Left lung (tissue), 10 donors: ENCODE results near the gene LRP11. TPM values are rescaled to one million over a fixed set of nuclear protein-coding genes. Genes with fewer than 3 reads are reported as not detected.

Experiments used
- ATAC-seq: fragments of 200-7000 bp; cut with Tn5 transposase; one replicate; pipeline ENCODE4 v1.9.1; 2020; ENCODE audit warnings: moderate library complexity
- DNase-seq, 4 donors: peaks; one replicate each; pipeline ENCODE4 v3.0.0-alpha.2; 2013 to 2020
- H3K27ac ChIP-seq, 2 donors: fragments of 200-600 bp; sonication (generic) in 1 of 2; one replicate each; pipeline versions ENCODE4 v1.5.0 to v1.8.0; 2020 to 2021
- H3K27me3 ChIP-seq, 2 donors: fragments of 200-600 bp; sonication (generic) in 1 of 2; one replicate each; pipeline versions ENCODE4 v1.5.0 to v1.8.0; 2020 to 2021
- H3K36me3 ChIP-seq, 2 donors: fragments of 200-600 bp; sonication (generic) in 1 of 2; one replicate each; pipeline versions ENCODE4 v1.5.0 to v1.8.0; 2020 to 2021
- H3K4me1 ChIP-seq, 2 donors: fragments of 200-600 bp; one replicate each; pipeline ENCODE4 v1.8.0; 2021
- H3K4me3 ChIP-seq, 2 donors: fragments of 200-600 bp; sonication (generic) in 1 of 2; one replicate each; pipeline versions ENCODE4 v1.5.0 to v1.8.0; 2020 to 2021; ENCODE audit warnings: mild to moderate bottlenecking in 1 of 2
- H3K9me3 ChIP-seq, 2 donors: fragments of 200-600 bp; sonication (generic) in 1 of 2; one replicate each; pipeline versions ENCODE4 v1.5.0 to v1.8.0; 2020 to 2021
- intact Hi-C, 2 donors: fragments of 100-400 bp; cut with DNase I; formaldehyde crosslinking; loops; one replicate each; pipeline versions ENCODE4 v1.11.2 to v1.14.2; 2022
- polyA plus RNA-seq, 6 donors: library from polyadenylated mRNA; unstranded; fragments of 120-200 nt; gene quantifications; one replicate each; pipeline ENCODE4 v1.2.1, GENCODE V29; 2013; ENCODE audit not compliant: insufficient read length in 6 of 6
- total RNA-seq, 2 donors: library from RNA; stranded (reverse); fragmentation: NEBNext Ultra II Directional; extraction: Animal tissue kit (Norgen Biotek cat#: 25700); gene quantifications; one replicate each; pipeline ENCODE4 v1.2.1, GENCODE V29; 2021
- TF ChIP-seq, protein P1 (sequence below), 2 donors: fragments of 200-600 bp; sonication (generic) in 1 of 2; IDR thresholded peaks; one replicate each; pipeline versions ENCODE4 v1.5.0 to v1.8.0; 2021; ENCODE audit warnings: antibody characterized with exemption in 2 of 2
- donor health status: DM: no; HTN: yes; CAD: no.
- donor health status: DM: no; HTN: no; CAD: no.

LRP11 gene
- total and polyA plus RNA-seq, 8 donors: 30.1 to 42.6 (median 36.4) TPM

DNA sequence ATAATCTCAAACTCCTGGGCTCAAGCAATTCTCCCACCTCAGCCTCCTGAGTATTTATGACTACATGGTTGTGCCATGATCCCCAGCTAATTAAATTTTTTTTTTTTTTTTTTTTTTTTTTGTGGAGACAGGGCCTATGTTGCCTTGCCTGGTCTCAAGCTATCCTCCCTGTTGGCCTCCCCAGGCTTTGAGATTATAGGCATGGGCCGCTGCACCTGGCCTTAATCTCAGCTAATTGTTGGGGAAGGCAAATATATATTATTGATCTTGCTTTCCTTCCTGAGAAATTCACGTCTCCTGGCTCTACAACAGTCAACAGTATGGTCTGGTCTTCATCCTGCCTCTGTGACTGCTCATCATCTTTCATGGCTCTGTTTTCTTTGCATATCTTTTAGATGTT is 94.5 kb downstream of the LRP11 start:
- intact Hi-C loops: no loop called here
- H3K4me3 ChIP-seq: no peak overlapping the region
- no peaks in the 10 kb centered on the region for H3K27me3 ChIP-seq
- ATAC-seq (no peak), DNase-seq (no peak)
- H3K4me1 ChIP-seq: peaks cover 5 to 11% of the 10 kb centered on the region in 2 donors
- TF ChIP-seq, protein P1, sequence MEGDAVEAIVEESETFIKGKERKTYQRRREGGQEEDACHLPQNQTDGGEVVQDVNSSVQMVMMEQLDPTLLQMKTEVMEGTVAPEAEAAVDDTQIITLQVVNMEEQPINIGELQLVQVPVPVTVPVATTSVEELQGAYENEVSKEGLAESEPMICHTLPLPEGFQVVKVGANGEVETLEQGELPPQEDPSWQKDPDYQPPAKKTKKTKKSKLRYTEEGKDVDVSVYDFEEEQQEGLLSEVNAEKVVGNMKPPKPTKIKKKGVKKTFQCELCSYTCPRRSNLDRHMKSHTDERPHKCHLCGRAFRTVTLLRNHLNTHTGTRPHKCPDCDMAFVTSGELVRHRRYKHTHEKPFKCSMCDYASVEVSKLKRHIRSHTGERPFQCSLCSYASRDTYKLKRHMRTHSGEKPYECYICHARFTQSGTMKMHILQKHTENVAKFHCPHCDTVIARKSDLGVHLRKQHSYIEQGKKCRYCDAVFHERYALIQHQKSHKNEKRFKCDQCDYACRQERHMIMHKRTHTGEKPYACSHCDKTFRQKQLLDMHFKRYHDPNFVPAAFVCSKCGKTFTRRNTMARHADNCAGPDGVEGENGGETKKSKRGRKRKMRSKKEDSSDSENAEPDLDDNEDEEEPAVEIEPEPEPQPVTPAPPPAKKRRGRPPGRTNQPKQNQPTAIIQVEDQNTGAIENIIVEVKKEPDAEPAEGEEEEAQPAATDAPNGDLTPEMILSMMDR (IDR thresholded peaks at IDR 0.05): no peak
- no peaks in the 10 kb centered on the region for H3K9me3 ChIP-seq
- peaks cover 0 to 63% of the 10 kb centered on the region in 2 donors for H3K36me3 ChIP-seq
- H3K27ac ChIP-seq: no peak overlapping the region

Other genes starting within 250 kb of the LRP11 start
- gene KATNA1, start 215.6 kb downstream of the LRP11 start, total RNA-seq: 10 to 100 TPM; 11.6 to 13.7 TPM
- gene KATNA1, start 215.6 kb downstream of the LRP11 start, polyA plus RNA-seq: 10 to 100 TPM; 30.0 to 35.3 (median 33.0) TPM
- gene LATS1, start 146.3 kb downstream of the LRP11 start, total RNA-seq: 10 to 100 TPM; 25.6 to 29.2 TPM
- 10 to 100 TPM; 32.2 to 34.1 (median 33.1) TPM for gene LATS1, start 146.3 kb downstream of the LRP11 start, polyA plus RNA-seq
- 10 to 100 TPM; 28.7 to 33.8 TPM for gene NUP43, start 117.8 kb downstream of the LRP11 start, total RNA-seq
- 10 to 100 TPM; 40.9 to 49.6 (median 47.6) TPM for gene NUP43, start 117.8 kb downstream of the LRP11 start, polyA plus RNA-seq
- 10 to 100 TPM; 61.8 to 83.2 TPM for gene PCMT1, start 114.6 kb downstream of the LRP11 start, total RNA-seq
- gene PCMT1, start 114.6 kb downstream of the LRP11 start, polyA plus RNA-seq: 10 to 100 TPM; 64.3 to 87.4 (median 80.3) TPM
- gene RAET1E, start 33.8 kb upstream of the LRP11 start, total RNA-seq: under 1 TPM; 0.35 to 0.50 TPM
- under 1 TPM; 0.20 to 0.69 (median 0.51) TPM for gene RAET1E, start 33.8 kb upstream of the LRP11 start, polyA plus RNA-seq
- under 1 TPM; 0.76 to 0.93 TPM for gene RAET1G, start 58.8 kb upstream of the LRP11 start, total RNA-seq
- 1 to 10 TPM; 1.3 to 2.8 (median 1.7) TPM for gene RAET1G, start 58.8 kb upstream of the LRP11 start, polyA plus RNA-seq
- gene ULBP2, start 77.7 kb upstream of the LRP11 start, total RNA-seq: 1 to 10 TPM; 2.2 to 3.3 TPM
- 1 to 10 TPM; 2.2 to 3.6 (median 2.5) TPM for gene ULBP2, start 77.7 kb upstream of the LRP11 start, polyA plus RNA-seq
- gene ULBP1, start 99.6 kb upstream of the LRP11 start, total RNA-seq: 1 to 10 TPM; 1.1 to 2.1 TPM
- 1 to 10 TPM; 2.7 to 6.0 (median 4.2) TPM for gene ULBP1, start 99.6 kb upstream of the LRP11 start, polyA plus RNA-seq
- under 1 TPM in 1 of 2 donors, not detected in 1; 0.58 TPM for gene RAET1L, start 161.2 kb upstream of the LRP11 start, total RNA-seq
- gene RAET1L, start 161.2 kb upstream of the LRP11 start, polyA plus RNA-seq: under 1 TPM in 2 of 6 donors, not detected in 4; 0.15 to 0.17 TPM
- 1 to 10 TPM; 9.5 to 10.0 TPM for gene ULBP3, start 204.8 kb upstream of the LRP11 start, total RNA-seq
- 10 to 100 TPM in 4 of 6 donors, 1 to 10 TPM in 2; 8.6 to 13.0 (median 11.2) TPM for gene ULBP3, start 204.8 kb upstream of the LRP11 start, polyA plus RNA-seq